ENCODE measurements around the gene COMTD1.
"Not testable (repeated sequence)": the region's sequence is repeated elsewhere in the genome, so short reads cannot be mapped to it uniquely, and the experiment has no call there.

COMTD1 gene

GRCh38 chr10:75201793-75202307 lies 33.9 kb downstream of the COMTD1 start:
- no peaks in the 10 kb centered on the region for H3K9me3 Mint-ChIP-seq
- no peaks in the 10 kb centered on the region for H3K36me3 Mint-ChIP-seq (ENCODE audit: low read depth)
- DNase-seq (no peak), ATAC-seq (no peak)
- H3K4me3 Mint-ChIP-seq = no peak overlapping the region
- no peak overlapping the region for H3K27ac Mint-ChIP-seq
- H3K27me3 Mint-ChIP-seq = no peaks in the 10 kb centered on the region
- no peaks in the 10 kb centered on the region for H3K4me1 Mint-ChIP-seq

DNA sequence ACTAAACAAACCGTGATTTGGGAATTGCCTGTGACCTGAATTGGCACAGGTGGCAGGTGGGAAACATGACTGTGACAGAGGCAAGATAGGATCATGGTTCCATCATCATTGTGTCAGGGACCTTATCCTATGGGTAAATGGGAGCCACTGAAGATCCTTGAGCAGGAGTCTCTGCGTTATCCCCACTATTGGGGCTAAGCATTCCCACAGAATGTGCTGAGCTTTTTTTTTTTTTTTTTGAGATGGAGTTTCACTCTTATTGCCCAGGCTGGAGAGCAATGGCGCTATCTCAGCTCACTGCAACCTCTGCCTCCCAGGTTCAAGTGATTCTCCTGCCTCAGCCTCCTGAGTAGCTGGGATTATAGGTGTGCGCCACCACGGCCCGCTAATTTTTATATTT lies 35.8 kb downstream of the COMTD1 start:
- H3K27ac Mint-ChIP-seq; H3K27me3 Mint-ChIP-seq; H3K4me3 Mint-ChIP-seq; H3K4me1 Mint-ChIP-seq; H3K9me3 Mint-ChIP-seq; DNase-seq; ATAC-seq; H3K36me3 Mint-ChIP-seq (ENCODE audit: low read depth): not testable (repeated sequence)

- Mint-ChIP-seq H3K9me3 (no peaks in the 10 kb centered on the region), H3K27me3 (no peaks in the 10 kb centered on the region), H3K27ac (no peak overlapping the region), H3K4me3 (no peak overlapping the region), H3K4me1 (no peaks in the 10 kb centered on the region), H3K36me3 (ENCODE audit: low read depth) (no peaks in the 10 kb centered on the region)
- ATAC-seq (no peak), DNase-seq (no peak)
Observed at GRCh38 chr10:75197906-75198305, 37.9 kb downstream of the COMTD1 start.

DNA sequence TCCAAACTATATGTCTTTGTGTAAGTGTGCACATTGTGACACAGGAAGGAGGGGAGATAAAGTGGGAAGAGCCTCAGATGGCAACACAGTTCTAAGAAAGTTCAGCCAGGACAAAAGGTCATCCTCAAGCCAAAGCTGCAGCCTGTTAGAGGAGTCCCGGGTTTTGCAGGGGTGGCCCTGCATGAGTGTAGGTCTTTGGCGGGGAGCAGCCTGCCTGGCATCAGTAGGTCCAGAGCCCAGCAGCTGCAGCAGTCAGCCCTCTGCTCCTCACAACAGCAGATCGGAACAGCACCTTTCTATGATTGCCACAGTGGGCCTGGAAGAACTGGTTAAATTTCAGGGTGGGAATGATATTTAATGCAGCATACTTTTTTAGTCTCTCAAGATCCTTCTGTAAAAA lies 38.7 kb downstream of the COMTD1 start:
- ATAC-seq (no peak), DNase-seq (no peak)
- no peaks in the 10 kb centered on the region for H3K4me1 Mint-ChIP-seq
- H3K27me3 Mint-ChIP-seq = no peaks in the 10 kb centered on the region
- no peaks in the 10 kb centered on the region for H3K9me3 Mint-ChIP-seq
- no peak overlapping the region for H3K27ac Mint-ChIP-seq
- H3K4me3 Mint-ChIP-seq = no peak overlapping the region
- no peaks in the 10 kb centered on the region for H3K36me3 Mint-ChIP-seq (ENCODE audit: low read depth)

DNA sequence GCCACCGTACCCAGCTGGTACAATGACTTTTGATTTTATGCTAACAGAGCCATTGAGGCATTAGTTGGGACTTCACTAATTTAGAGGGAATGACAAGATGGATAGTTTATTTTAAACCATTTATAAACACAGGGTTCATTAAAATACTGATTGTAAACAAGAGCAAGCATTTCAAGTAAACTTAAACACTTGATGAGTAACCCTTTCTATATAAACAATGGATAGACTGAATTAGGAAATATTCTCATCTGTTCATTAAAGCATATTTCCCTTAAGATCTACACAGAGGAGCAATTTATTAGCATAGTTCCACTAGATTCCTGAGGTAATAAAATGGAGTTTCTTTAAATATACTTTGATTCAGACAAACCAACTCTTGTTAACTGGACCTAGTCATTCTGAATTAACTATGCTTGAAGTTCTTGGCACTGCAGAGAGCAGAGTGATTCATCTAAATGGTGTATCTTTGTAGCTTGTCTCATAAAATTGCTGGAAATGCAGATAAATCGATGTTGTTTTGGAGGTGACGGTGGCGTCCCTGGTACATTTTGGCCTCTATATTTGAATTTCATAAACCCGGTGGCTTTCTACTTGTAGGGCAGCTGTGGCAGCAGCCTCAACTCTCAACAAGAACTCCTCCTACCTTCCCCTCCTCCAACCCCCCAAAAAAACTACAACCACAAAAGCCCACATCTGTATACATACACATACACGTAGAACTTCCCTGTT lies 40.6 kb downstream of the COMTD1 start:
- no peak for DNase-seq

GRCh38 chr10:75194625-75195024 lies 41.1 kb downstream of the COMTD1 start:
- H3K4me1 Mint-ChIP-seq; DNase-seq; H3K27ac Mint-ChIP-seq; ATAC-seq; H3K9me3 Mint-ChIP-seq; H3K4me3 Mint-ChIP-seq; H3K36me3 Mint-ChIP-seq (ENCODE audit: low read depth); H3K27me3 Mint-ChIP-seq: not testable (repeated sequence)

More for the DNA sequence above, 40.6 kb downstream of the COMTD1 start:
- H3K36me3 Mint-ChIP-seq (ENCODE audit: low read depth) = no peaks in the 10 kb centered on the region
- no peaks in the 10 kb centered on the region for H3K27me3 Mint-ChIP-seq
- no peak overlapping the region for H3K27ac Mint-ChIP-seq
- no peaks in the 10 kb centered on the region for H3K4me1 Mint-ChIP-seq
- ATAC-seq = no peak
- no peak overlapping the region for H3K4me3 Mint-ChIP-seq
- H3K9me3 Mint-ChIP-seq = no peaks in the 10 kb centered on the region

DNA sequence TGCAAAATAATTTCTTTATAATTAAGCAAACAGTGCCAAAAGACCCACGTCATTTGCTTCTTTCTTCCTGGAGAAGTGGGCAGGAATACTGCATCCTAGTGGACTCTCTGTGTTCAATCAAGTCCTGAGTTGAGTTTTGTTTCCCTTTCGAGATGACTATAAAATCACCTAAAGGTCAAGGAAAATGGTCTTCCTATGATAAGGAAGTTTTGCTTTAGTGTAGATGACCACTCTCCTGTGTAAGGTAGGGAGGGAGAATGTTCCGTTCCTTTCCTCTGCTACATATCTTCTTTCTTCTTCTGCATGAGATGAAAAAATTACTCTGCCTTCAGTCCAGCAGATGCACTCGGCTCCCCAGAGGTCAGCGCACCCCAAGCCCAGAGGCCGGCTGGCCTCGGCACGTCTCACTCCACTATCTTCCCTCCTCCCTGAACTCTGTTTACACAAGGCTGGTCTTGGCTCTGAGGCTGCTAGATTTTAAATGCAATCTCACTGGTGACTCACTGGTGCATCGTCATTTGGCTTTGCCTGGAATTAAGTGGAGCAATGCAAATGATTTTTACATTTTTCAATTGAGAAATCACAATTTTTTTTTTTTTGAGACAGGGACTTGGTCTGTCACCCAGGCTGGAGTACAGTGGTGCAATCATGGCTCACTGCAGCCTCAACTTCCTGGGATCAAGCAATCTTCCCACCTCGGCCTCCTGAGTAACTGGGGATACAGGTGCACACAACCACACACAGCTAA lies 43.8 kb downstream of the COMTD1 start:
- Mint-ChIP-seq H3K4me1 (peaks cover 5% of the 10 kb centered on the region), H3K36me3 (ENCODE audit: low read depth) (no peaks in the 10 kb centered on the region), H3K9me3 (no peaks in the 10 kb centered on the region), H3K27ac (peak overlapping the region; percentile 22), H3K4me3 (no peak overlapping the region), H3K27me3 (no peaks in the 10 kb centered on the region)
- ATAC-seq (no peak), DNase-seq (no peak)

GRCh38 chr10:75189266-75190096 lies 46.3 kb downstream of the COMTD1 start:
- ATAC-seq = no peak
- H3K27ac Mint-ChIP-seq = no peak overlapping the region

GRCh38 chr10:75188522-75188921 lies 47.2 kb downstream of the COMTD1 start:
- not testable (repeated sequence) for H3K36me3 Mint-ChIP-seq (ENCODE audit: low read depth); H3K4me1 Mint-ChIP-seq; H3K27ac Mint-ChIP-seq; H3K9me3 Mint-ChIP-seq; ATAC-seq; H3K4me3 Mint-ChIP-seq; DNase-seq; H3K27me3 Mint-ChIP-seq

More at GRCh38 chr10:75189266-75190096, 46.3 kb downstream of the COMTD1 start:
- Mint-ChIP-seq H3K9me3 (no peaks in the 10 kb centered on the region), H3K36me3 (ENCODE audit: low read depth) (no peaks in the 10 kb centered on the region), H3K27me3 (no peaks in the 10 kb centered on the region), H3K4me3 (no peak overlapping the region), H3K4me1 (peaks cover 5% of the 10 kb centered on the region)
- no peak for DNase-seq

DNA sequence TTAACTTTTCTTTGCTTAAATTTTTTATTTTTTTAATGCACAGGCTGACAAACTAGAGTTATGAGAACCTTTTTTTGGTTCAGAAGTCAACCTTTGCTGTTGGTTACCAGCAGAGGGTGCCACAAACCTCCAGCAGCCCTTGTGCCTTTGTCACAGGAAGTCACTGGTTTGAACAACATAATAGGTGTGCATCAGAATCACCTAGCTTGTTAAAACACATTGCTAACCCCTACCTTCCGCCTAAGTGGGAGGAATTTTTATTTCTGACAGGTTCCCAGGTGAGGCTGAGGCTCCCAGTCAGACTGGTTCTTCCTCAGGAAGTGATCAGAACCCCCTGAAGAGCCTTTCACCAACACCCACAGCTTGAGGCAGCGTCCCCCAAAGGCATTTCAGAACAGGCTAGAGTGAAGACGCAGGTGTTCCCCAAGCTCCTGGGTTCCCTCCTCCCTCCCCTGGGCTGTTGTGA lies 47.8 kb downstream of the COMTD1 start:
- peak overlapping the region; percentile 56 for H3K27ac Mint-ChIP-seq
- no peaks in the 10 kb centered on the region for H3K9me3 Mint-ChIP-seq
- peaks cover 5% of the 10 kb centered on the region for H3K4me1 Mint-ChIP-seq
- DNase-seq = peak; percentile 60
- H3K36me3 Mint-ChIP-seq (ENCODE audit: low read depth) = no peaks in the 10 kb centered on the region
- ATAC-seq = peak; percentile 75
- no peaks in the 10 kb centered on the region for H3K27me3 Mint-ChIP-seq
- no peak overlapping the region for H3K4me3 Mint-ChIP-seq

DNA sequence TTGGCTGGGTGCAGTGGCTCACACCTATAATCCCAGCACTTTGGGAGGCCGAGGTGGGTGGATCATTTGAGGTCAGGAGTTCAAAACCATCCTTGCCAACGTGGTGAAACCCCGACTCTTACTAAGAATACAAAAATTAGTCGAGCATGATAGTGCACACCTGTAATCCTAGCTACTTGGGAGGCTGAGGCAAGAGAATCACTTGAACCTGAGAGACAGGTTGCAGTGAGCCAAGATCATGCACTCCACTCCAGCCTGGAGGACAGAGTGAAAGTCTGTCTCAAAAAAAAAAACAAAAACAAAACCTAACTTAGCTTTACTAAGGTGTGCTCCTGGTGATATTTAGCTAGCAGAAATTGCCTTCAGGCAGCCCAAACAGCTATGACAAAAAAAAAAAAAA lies 49.4 kb downstream of the COMTD1 start:
- H3K36me3 Mint-ChIP-seq (ENCODE audit: low read depth) = peaks cover 4% of the 10 kb centered on the region
- ATAC-seq (no peak), DNase-seq (no peak)
- H3K9me3 Mint-ChIP-seq = no peaks in the 10 kb centered on the region
- H3K4me1 Mint-ChIP-seq = peaks cover 16% of the 10 kb centered on the region
- peak overlapping the region; percentile 51 for H3K27ac Mint-ChIP-seq
- no peak overlapping the region for H3K4me3 Mint-ChIP-seq
- no peaks in the 10 kb centered on the region for H3K27me3 Mint-ChIP-seq

All from activated naive CD8-positive, alpha-beta T cell treated with anti-CD3 and anti-CD28 coated beads, Interleukin-2, amount 50 U/mL, for 24 hours (primary cell).